Astrocyte (in vitro differentiated cells and primary cell): Measurements from ENCODE around the gene DDB1. TPM values are rescaled to one million over a fixed set of nuclear protein-coding genes. Genes with fewer than 3 reads are reported as not detected.

Experiments
- DNase-seq: peaks from one replicate; pipeline ENCODE4 v3.0.0-alpha.2; 2010; ENCODE audit warnings: low read depth
- FAIRE-seq: peaks from 2 replicates; lab custom pipeline; 2011; peaks lifted over from hg19 to GRCh38; lab: Jason Lieb, UNC
- H2AFZ ChIP-seq: 2 replicates; pipeline ENCODE4 v1.6.0; 2012; ENCODE audit warnings: low read depth, low read length, inconsistent platforms
- H3K27ac ChIP-seq: 2 replicates; pipeline ENCODE4 v1.5.1; 2011; ENCODE audit warnings: low read depth, low read length, inconsistent platforms
- H3K27me3 ChIP-seq: 2 replicates; pipeline ENCODE4 v1.6.0; 2011; ENCODE audit warnings: low read length, inconsistent platforms; ENCODE audit not compliant: insufficient read depth
- H3K36me3 ChIP-seq: 2 replicates; pipeline ENCODE4 v1.5.1; 2011; ENCODE audit warnings: low read length, inconsistent platforms; ENCODE audit not compliant: insufficient read depth
- H3K4me1 ChIP-seq: 2 replicates; pipeline ENCODE4 v1.5.1; 2011; ENCODE audit warnings: low read length, inconsistent platforms; ENCODE audit not compliant: insufficient read depth
- H3K4me2 ChIP-seq: 2 replicates; pipeline ENCODE4 v1.6.0; 2012; ENCODE audit warnings: low read length, inconsistent platforms
- H3K4me3 ChIP-seq: 2 replicates; pipeline ENCODE4 v1.5.1; 2011; ENCODE audit warnings: low read depth, mild to moderate bottlenecking, low read length, inconsistent platforms; ENCODE audit not compliant: insufficient read depth
- H3K79me2 ChIP-seq: 2 replicates; pipeline ENCODE4 v1.6.0; 2012; ENCODE audit warnings: mild to moderate bottlenecking, low read length, inconsistent platforms; ENCODE audit not compliant: insufficient read depth
- H3K9ac ChIP-seq: 2 replicates; pipeline ENCODE4 v1.6.0; 2012; ENCODE audit warnings: mild to moderate bottlenecking, low read length, inconsistent platforms
- H3K9me3 ChIP-seq: 2 replicates; pipeline ENCODE4 v1.5.1; 2012; ENCODE audit warnings: low read depth, mild to moderate bottlenecking, low read length, inconsistent platforms; ENCODE audit not compliant: insufficient read depth
- H4K20me1 ChIP-seq: 2 replicates; pipeline ENCODE4 v1.6.0; 2012; ENCODE audit warnings: low read length, inconsistent platforms; ENCODE audit not compliant: insufficient read depth
- H3K27ac Mint-ChIP-seq: one replicate; pipeline ENCODE4 v1.8.0; 2021; ENCODE audit warnings: mild to moderate bottlenecking, mixed read lengths; ENCODE audit not compliant: unreplicated experiment
- H3K27me3 Mint-ChIP-seq: one replicate; pipeline ENCODE4 v1.8.0; 2021; ENCODE audit warnings: low read depth, mixed read lengths; ENCODE audit not compliant: unreplicated experiment
- H3K36me3 Mint-ChIP-seq: one replicate; pipeline ENCODE4 v1.8.0; 2021; ENCODE audit warnings: low read depth, mixed read lengths; ENCODE audit not compliant: unreplicated experiment
- H3K4me1 Mint-ChIP-seq: one replicate; pipeline ENCODE4 v1.8.0; 2021; ENCODE audit warnings: low read depth, mixed read lengths; ENCODE audit not compliant: unreplicated experiment
- H3K4me3 Mint-ChIP-seq: one replicate; pipeline ENCODE4 v1.8.0; 2021; ENCODE audit warnings: mild to moderate bottlenecking, moderate library complexity, mixed read lengths; ENCODE audit not compliant: unreplicated experiment
- H3K9me3 Mint-ChIP-seq: one replicate; pipeline ENCODE4 v1.8.0; 2021; ENCODE audit warnings: mild to moderate bottlenecking, mixed read lengths; ENCODE audit not compliant: unreplicated experiment
- CTCF ChIP-seq: IDR thresholded peaks from 2 replicates; pipeline ENCODE4 v1.5.1; 2011; ENCODE audit warnings: low read depth, mild to moderate bottlenecking, inconsistent platforms, low read length, moderate library complexity; ENCODE audit not compliant: insufficient read depth
- EZH2 ChIP-seq: IDR thresholded peaks from 2 replicates; pipeline ENCODE4 v1.6.1; 2012; ENCODE audit warnings: mild to moderate bottlenecking, low read length, inconsistent platforms; ENCODE audit not compliant: insufficient read depth
- total RNA-seq: library from RNA; stranded (reverse); gene quantifications from 2 replicates; pipeline ENCODE4 v1.2.1, GENCODE V29; 2021

DDB1 gene
- total RNA-seq, 1 donor from 2014 or later = 251 TPM

- FAIRE-seq (no peak), DNase-seq (no peak)
- peaks cover 17% of the 10 kb centered on the region for H3K36me3 Mint-ChIP-seq
- peaks cover 10% of the 10 kb centered on the region for H3K27me3 Mint-ChIP-seq
- Histone ChIP-seq H3K4me2 (no peak overlapping the region), H2AFZ (no peak overlapping the region), H4K20me1 (no peaks in the 10 kb centered on the region), H3K36me3 (no peaks in the 10 kb centered on the region), H3K9ac (no peak overlapping the region), H3K27me3 (no peaks in the 10 kb centered on the region), H3K4me3 (no peak overlapping the region), H3K79me2 (no peaks in the 10 kb centered on the region), H3K4me1 (no peaks in the 10 kb centered on the region), H3K9me3 (no peaks in the 10 kb centered on the region), H3K27ac (no peak overlapping the region)
- peak overlapping the region; percentile 12 for H3K4me3 Mint-ChIP-seq
- no peaks in the 10 kb centered on the region for H3K9me3 Mint-ChIP-seq
- no peaks in the 10 kb centered on the region for H3K4me1 Mint-ChIP-seq
- no peak overlapping the region for H3K27ac Mint-ChIP-seq
- no peak for TF ChIP-seq CTCF
- TF ChIP-seq EZH2 = no peak
These were observed 9.4 kb upstream of the DDB1 start for GRCh38 chr11:61342207-61342803.

GRCh38 chr11:61341706-61342105 lies 8.8 kb upstream of the DDB1 start:
- no peaks in the 10 kb centered on the region for H3K9me3 ChIP-seq
- Mint-ChIP-seq H3K27ac (no peak overlapping the region), H3K27me3 (peaks cover 10% of the 10 kb centered on the region), H3K36me3 (peaks cover 17% of the 10 kb centered on the region), H3K4me1 (no peaks in the 10 kb centered on the region), H3K4me3 (peak overlapping the region; percentile 12), H3K9me3 (no peaks in the 10 kb centered on the region)
- no peak for DNase-seq
- H3K4me3 ChIP-seq = no peak overlapping the region
- H3K4me1 ChIP-seq = no peaks in the 10 kb centered on the region
- no peaks in the 10 kb centered on the region for H3K36me3 ChIP-seq
- H4K20me1 ChIP-seq = no peaks in the 10 kb centered on the region
- no peak overlapping the region for H3K9ac ChIP-seq
- H3K79me2 ChIP-seq = no peaks in the 10 kb centered on the region
- H3K27me3 ChIP-seq = no peaks in the 10 kb centered on the region
- TF ChIP-seq CTCF (no peak), EZH2 (no peak)
- no peak overlapping the region for H3K27ac ChIP-seq
- FAIRE-seq = no peak
- no peak overlapping the region for H2AFZ ChIP-seq
- H3K4me2 ChIP-seq = no peak overlapping the region

- no peaks in the 10 kb centered on the region for H3K9me3 Mint-ChIP-seq
- H3K9me3 ChIP-seq = no peaks in the 10 kb centered on the region
- no peak overlapping the region for H3K4me3 Mint-ChIP-seq
- no peak for TF ChIP-seq EZH2
- TF ChIP-seq CTCF = no peak
- DNase-seq (no peak), FAIRE-seq (no peak)
- H3K79me2 ChIP-seq = no peaks in the 10 kb centered on the region
- no peak overlapping the region for H3K27ac ChIP-seq
- no peak overlapping the region for H3K4me2 ChIP-seq
- no peaks in the 10 kb centered on the region for H3K36me3 ChIP-seq
- H3K4me3 ChIP-seq = no peak overlapping the region
- H3K27ac Mint-ChIP-seq = no peak overlapping the region
- H2AFZ ChIP-seq = no peak overlapping the region
- peaks cover 17% of the 10 kb centered on the region for H3K36me3 Mint-ChIP-seq
- peaks cover 10% of the 10 kb centered on the region for H3K27me3 Mint-ChIP-seq
- no peaks in the 10 kb centered on the region for H3K27me3 ChIP-seq
- no peaks in the 10 kb centered on the region for H4K20me1 ChIP-seq
- H3K9ac ChIP-seq = no peak overlapping the region
- no peaks in the 10 kb centered on the region for H3K4me1 ChIP-seq
- H3K4me1 Mint-ChIP-seq = no peaks in the 10 kb centered on the region
These were observed 8.1 kb upstream of the DDB1 start for GRCh38 chr11:61340979-61341378.
